KMS-11 (cell line): ENCODE measurements around the gene TMPRSS6.

Experiments used
- H2AFZ ChIP-seq: fragments of 200-600 bp; sonication (generic); 2 replicates; pipeline ENCODE4 v1.6.1; 2016; ENCODE audit warnings: antibody characterized with exemption, mixed run types, low read depth
- H3K27ac ChIP-seq: fragments of 200-600 bp; sonication (generic); 2 replicates; pipeline ENCODE4 v1.6.1; 2016; ENCODE audit warnings: mild to moderate bottlenecking, mixed run types
- H3K27me3 ChIP-seq: fragments of 200-600 bp; sonication (generic); 2 replicates; pipeline ENCODE4 v1.6.1; 2017; ENCODE audit warnings: mild to moderate bottlenecking, low read depth, mixed run types, moderate library complexity; ENCODE audit not compliant: insufficient read depth
- H3K36me3 ChIP-seq: fragments of 200-600 bp; sonication (generic); 2 replicates; pipeline ENCODE4 v1.6.1; 2017; ENCODE audit warnings: mild to moderate bottlenecking, mixed run types; ENCODE audit not compliant: insufficient read depth
- H3K4me1 ChIP-seq: fragments of 200-600 bp; sonication (generic); 2 replicates; pipeline ENCODE4 v1.6.1; 2016; ENCODE audit warnings: mild to moderate bottlenecking, low read depth, mixed run types; ENCODE audit not compliant: poor library complexity, severe bottlenecking
- H3K4me2 ChIP-seq: fragments of 200-600 bp; sonication (generic); 2 replicates; pipeline ENCODE4 v1.7.0; 2016; ENCODE audit warnings: mild to moderate bottlenecking, mixed run types
- H3K4me3 ChIP-seq: fragments of 200-600 bp; sonication (generic); IDR thresholded peaks from 2 replicates; pipeline ENCODE4 v1.6.1; 2017; ENCODE audit warnings: low read depth, low read length, mixed read lengths; ENCODE audit not compliant: insufficient read depth
- H3K79me2 ChIP-seq: fragments of 200-600 bp; sonication (generic); 2 replicates; pipeline ENCODE4 v1.6.1; 2016; ENCODE audit warnings: low read depth, mixed run types; ENCODE audit not compliant: insufficient read depth
- H3K9ac ChIP-seq: fragments of 200-600 bp; sonication (generic); 2 replicates; pipeline ENCODE4 v1.6.1; 2016; ENCODE audit warnings: mild to moderate bottlenecking, mixed run types
- H4K20me1 ChIP-seq: fragments of 200-600 bp; sonication (generic); 2 replicates; pipeline ENCODE4 v1.6.1; 2016; ENCODE audit warnings: mild to moderate bottlenecking, mixed run types; ENCODE audit not compliant: insufficient read depth
- CTCF ChIP-seq: fragments of 200-600 bp; sonication (generic); conservative IDR thresholded peaks from 2 replicates; pipeline ENCODE4 v1.6.1; 2017; ENCODE audit warnings: low read depth, mild to moderate bottlenecking, antibody characterized with exemption, low read length, moderate library complexity, mixed read lengths

TMPRSS6 gene

GRCh38 chr22:37118083-37118482 is 8.6 kb upstream of the TMPRSS6 start:
- no peaks in the 10 kb centered on the region for H3K79me2 ChIP-seq
- H2AFZ ChIP-seq, result no peak overlapping the region
- no peak overlapping the region for H3K4me3 ChIP-seq
- no peak for TF ChIP-seq CTCF
- peaks cover 20% of the 10 kb centered on the region for H3K4me1 ChIP-seq
- no peak overlapping the region for H3K4me2 ChIP-seq
- H4K20me1 ChIP-seq, result no peaks in the 10 kb centered on the region
- H3K9ac ChIP-seq, result no peak overlapping the region
- H3K27ac ChIP-seq, result no peak overlapping the region
- H3K36me3 ChIP-seq, result no peaks in the 10 kb centered on the region
- H3K27me3 ChIP-seq, result no peaks in the 10 kb centered on the region

- Histone ChIP-seq H3K4me2 (no peak overlapping the region), H3K4me1 (peaks cover 12% of the 10 kb centered on the region), H3K27me3 (no peaks in the 10 kb centered on the region), H3K79me2 (no peaks in the 10 kb centered on the region), H3K36me3 (no peaks in the 10 kb centered on the region), H2AFZ (no peak overlapping the region), H3K4me3 (no peak overlapping the region), H4K20me1 (no peaks in the 10 kb centered on the region), H3K9ac (no peak overlapping the region), H3K27ac (no peak overlapping the region)
- no peak for TF ChIP-seq CTCF
Measured at GRCh38 chr22:37117092-37117491, 7.6 kb upstream of the TMPRSS6 start.

- Histone ChIP-seq H4K20me1 (no peaks in the 10 kb centered on the region), H2AFZ (no peak overlapping the region), H3K4me1 (no peaks in the 10 kb centered on the region), H3K4me3 (no peak overlapping the region), H3K27ac (no peak overlapping the region), H3K9ac (no peak overlapping the region), H3K27me3 (no peaks in the 10 kb centered on the region), H3K4me2 (no peak overlapping the region), H3K79me2 (no peaks in the 10 kb centered on the region), H3K36me3 (no peaks in the 10 kb centered on the region)
- TF ChIP-seq CTCF, result no peak
Measured at GRCh38 chr22:37115032-37115431, 5.5 kb upstream of the TMPRSS6 start.

GRCh38 chr22:37113757-37114156 is 4.2 kb upstream of the TMPRSS6 start:
- no peak overlapping the region for H3K9ac ChIP-seq
- no peak overlapping the region for H2AFZ ChIP-seq
- H3K79me2 ChIP-seq, result no peaks in the 10 kb centered on the region
- no peaks in the 10 kb centered on the region for H3K4me1 ChIP-seq
- H3K27me3 ChIP-seq, result no peaks in the 10 kb centered on the region
- H3K36me3 ChIP-seq, result no peaks in the 10 kb centered on the region
- H3K4me2 ChIP-seq, result no peak overlapping the region
- TF ChIP-seq CTCF, result no peak
- H3K4me3 ChIP-seq, result no peak overlapping the region
- H4K20me1 ChIP-seq, result no peaks in the 10 kb centered on the region
- H3K27ac ChIP-seq, result no peak overlapping the region
